Measurements from ENCODE around the gene TRAF4. TPM values are rescaled to one million over a fixed set of nuclear protein-coding genes. Genes with fewer than 3 reads are reported as not detected.
A peak's percentile ranks its signal among the peaks of the same experiment; 100 is the strongest.
"Not testable (repeated sequence)": the region's sequence is repeated elsewhere in the genome, so short reads cannot be mapped to it uniquely, and the experiment has no call there.

The TRAF4 gene
- total RNA-seq, 4 donors from 2014 or later, result 18.4 to 42.8 (median 30.0) TPM

GRCh38 chr17:28765038-28765437 lies 21.2 kb downstream of the TRAF4 start:
- 47 to 56% methylated on average over 4 of the region's 4 CpGs for WGBS, 2 donors
- H3K36me3 ChIP-seq, result peaks cover 0 to 33% (median 0%) of the 10 kb centered on the region in 3 donors
- H3K4me1 ChIP-seq, result peaks cover 0 to 25% (median 0%) of the 10 kb centered on the region in 4 donors
- no peaks in the 10 kb centered on the region for H3K9me3 ChIP-seq
- H3K27me3 ChIP-seq, result no peaks in the 10 kb centered on the region
- H3K27ac ChIP-seq, result peak overlapping the region in 1 of 4 donors; percentile 29
- DNase-seq (ENCODE audit: low spot score in 2 of 2), result no peak
- TF ChIP-seq CTCF (IDR thresholded peaks at IDR 0.05), result no peak
- TF ChIP-seq POLR2A (IDR thresholded peaks at IDR 0.05), result no peak
- no peak for TF ChIP-seq EP300 (IDR thresholded peaks at IDR 0.05)
- no peak overlapping the region for H3K4me3 ChIP-seq

DNA sequence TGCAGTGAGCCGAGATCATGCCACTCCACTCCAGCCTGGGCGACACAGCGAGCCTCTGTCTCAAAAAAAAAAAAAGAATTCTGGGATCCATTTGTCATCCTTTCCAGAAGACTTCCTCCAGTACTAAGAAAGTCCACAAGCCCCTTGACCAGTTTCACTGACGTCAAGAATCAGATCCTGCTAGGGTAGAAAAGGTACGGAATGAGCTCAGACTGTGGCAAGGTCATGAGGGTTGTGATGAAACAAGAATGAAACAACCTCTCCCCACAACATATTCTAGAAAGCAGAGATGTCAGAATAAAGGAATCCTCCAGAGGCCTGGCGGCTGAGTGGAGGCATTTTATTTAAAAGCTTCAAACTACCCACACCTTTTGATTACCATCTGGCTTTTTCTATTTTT lies 29.9 kb downstream of the TRAF4 start:
- Histone ChIP-seq H3K36me3 (peaks cover 0 to 7% (median 0%) of the 10 kb centered on the region in 3 donors), H3K9me3 (no peaks in the 10 kb centered on the region), H3K4me1 (peaks cover 0 to 3% (median 0%) of the 10 kb centered on the region in 4 donors), H3K27me3 (no peaks in the 10 kb centered on the region), H3K27ac (no peak overlapping the region), H3K4me3 (no peak overlapping the region)
- DNase-seq (ENCODE audit: low spot score in 2 of 2), result no peak
- WGBS, 2 donors, result 69 to 75% methylated on average over 6 of the region's 6 CpGs
- TF ChIP-seq EP300 (IDR thresholded peaks at IDR 0.05) (no peak), POLR2A (IDR thresholded peaks at IDR 0.05) (no peak), CTCF (IDR thresholded peaks at IDR 0.05) (no peak)

- WGBS, 2 donors, result 66 to 76% methylated on average over 3 of the region's 3 CpGs
- Histone ChIP-seq H3K27ac (no peak overlapping the region), H3K4me1 (peaks cover 0 to 3% (median 0%) of the 10 kb centered on the region in 4 donors), H3K36me3 (peaks cover 0 to 7% (median 0%) of the 10 kb centered on the region in 3 donors), H3K27me3 (no peaks in the 10 kb centered on the region), H3K4me3 (no peak overlapping the region), H3K9me3 (no peaks in the 10 kb centered on the region)
- DNase-seq (ENCODE audit: low spot score in 2 of 2), result no peak
- no peak for TF ChIP-seq CTCF (IDR thresholded peaks at IDR 0.05)
- no peak for TF ChIP-seq EP300 (IDR thresholded peaks at IDR 0.05)
- TF ChIP-seq POLR2A (IDR thresholded peaks at IDR 0.05), result no peak
Observed at GRCh38 chr17:28774206-28774605, 30.4 kb downstream of the TRAF4 start.

DNA sequence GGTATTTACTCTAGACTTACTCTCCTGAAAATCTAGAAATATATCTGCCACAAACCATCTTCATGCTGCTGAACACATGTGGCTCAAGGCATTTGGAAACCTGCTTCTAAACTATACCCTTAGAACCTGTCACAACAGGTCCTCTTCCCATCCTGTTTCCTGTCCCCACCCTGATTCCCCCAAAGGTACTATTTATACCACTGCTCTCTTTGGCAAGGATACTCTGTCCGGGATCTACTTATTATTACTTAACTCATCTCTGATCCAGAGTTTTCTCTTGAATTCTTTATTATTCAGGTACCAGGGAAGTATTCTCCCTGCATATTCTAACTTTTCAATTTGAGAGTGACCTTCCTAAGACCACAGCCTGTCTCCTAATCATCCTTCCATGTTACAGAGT lies 33.4 kb downstream of the TRAF4 start:
- H3K27ac ChIP-seq, result no peak overlapping the region
- H3K4me3 ChIP-seq, result no peak overlapping the region
- H3K9me3 ChIP-seq, result no peaks in the 10 kb centered on the region
- peaks cover 0 to 7% (median 0%) of the 10 kb centered on the region in 3 donors for H3K36me3 ChIP-seq
- DNase-seq (ENCODE audit: low spot score in 2 of 2), result no peak
- no peak for TF ChIP-seq POLR2A (IDR thresholded peaks at IDR 0.05)
- TF ChIP-seq EP300 (IDR thresholded peaks at IDR 0.05), result no peak
- no peak for TF ChIP-seq CTCF (IDR thresholded peaks at IDR 0.05)
- WGBS, 2 donors, result 41 to 68% methylated on average over 1 of the region's 1 CpG
- peaks cover 0 to 3% (median 0%) of the 10 kb centered on the region in 4 donors for H3K4me1 ChIP-seq
- no peaks in the 10 kb centered on the region for H3K27me3 ChIP-seq

DNA sequence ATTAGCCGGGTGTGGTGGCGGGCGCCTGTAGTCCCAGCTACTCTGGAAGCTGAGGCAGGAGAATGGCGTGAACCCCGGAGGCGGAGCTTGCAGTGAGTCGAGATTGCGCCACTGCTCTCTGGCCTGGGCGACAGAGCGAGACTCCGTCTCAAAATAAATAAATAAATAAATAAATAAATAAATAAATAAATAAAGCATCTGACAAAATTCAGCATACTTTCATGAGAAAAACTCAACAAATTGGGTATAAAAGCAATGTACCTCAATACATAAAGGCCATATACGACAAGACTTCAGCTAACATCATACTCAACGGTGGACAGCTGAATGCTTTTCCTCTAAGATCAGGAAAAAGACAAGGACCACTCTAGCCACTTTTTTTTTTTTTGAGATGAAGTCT lies 35.8 kb downstream of the TRAF4 start:
- not testable (repeated sequence) for H3K36me3 ChIP-seq; H3K4me3 ChIP-seq; H3K27me3 ChIP-seq; H3K9me3 ChIP-seq; H3K27ac ChIP-seq; H3K4me1 ChIP-seq; DNase-seq (ENCODE audit: low spot score in 2 of 2)
- 95 to 97% methylated on average over 13 of the region's 13 CpGs for WGBS, 2 donors

- Histone ChIP-seq H3K27me3 (no peaks in the 10 kb centered on the region), H3K27ac (no peak overlapping the region), H3K9me3 (no peaks in the 10 kb centered on the region), H3K36me3 (peaks cover 0 to 2% (median 0%) of the 10 kb centered on the region in 3 donors), H3K4me1 (no peaks in the 10 kb centered on the region), H3K4me3 (no peak overlapping the region)
- TF ChIP-seq EP300 (IDR thresholded peaks at IDR 0.05), result no peak
- no peak for TF ChIP-seq POLR2A (IDR thresholded peaks at IDR 0.05)
- TF ChIP-seq CTCF (IDR thresholded peaks at IDR 0.05), result no peak
- 88 to 90% methylated on average over 3 of the region's 3 CpGs for WGBS, 2 donors
- no peak for DNase-seq (ENCODE audit: low spot score in 2 of 2)
Observed at GRCh38 chr17:28783161-28783560, 39.4 kb downstream of the TRAF4 start.
